GM21529 (cell line): ENCODE results near the gene IL1A.

Source experiments
- ATAC-seq: cut with Tn5 transposase; IDR thresholded peaks from one replicate; pipeline ENCODE4 v1.9.1; 2021; ENCODE audit not compliant: unreplicated experiment

IL1A gene

DNA sequence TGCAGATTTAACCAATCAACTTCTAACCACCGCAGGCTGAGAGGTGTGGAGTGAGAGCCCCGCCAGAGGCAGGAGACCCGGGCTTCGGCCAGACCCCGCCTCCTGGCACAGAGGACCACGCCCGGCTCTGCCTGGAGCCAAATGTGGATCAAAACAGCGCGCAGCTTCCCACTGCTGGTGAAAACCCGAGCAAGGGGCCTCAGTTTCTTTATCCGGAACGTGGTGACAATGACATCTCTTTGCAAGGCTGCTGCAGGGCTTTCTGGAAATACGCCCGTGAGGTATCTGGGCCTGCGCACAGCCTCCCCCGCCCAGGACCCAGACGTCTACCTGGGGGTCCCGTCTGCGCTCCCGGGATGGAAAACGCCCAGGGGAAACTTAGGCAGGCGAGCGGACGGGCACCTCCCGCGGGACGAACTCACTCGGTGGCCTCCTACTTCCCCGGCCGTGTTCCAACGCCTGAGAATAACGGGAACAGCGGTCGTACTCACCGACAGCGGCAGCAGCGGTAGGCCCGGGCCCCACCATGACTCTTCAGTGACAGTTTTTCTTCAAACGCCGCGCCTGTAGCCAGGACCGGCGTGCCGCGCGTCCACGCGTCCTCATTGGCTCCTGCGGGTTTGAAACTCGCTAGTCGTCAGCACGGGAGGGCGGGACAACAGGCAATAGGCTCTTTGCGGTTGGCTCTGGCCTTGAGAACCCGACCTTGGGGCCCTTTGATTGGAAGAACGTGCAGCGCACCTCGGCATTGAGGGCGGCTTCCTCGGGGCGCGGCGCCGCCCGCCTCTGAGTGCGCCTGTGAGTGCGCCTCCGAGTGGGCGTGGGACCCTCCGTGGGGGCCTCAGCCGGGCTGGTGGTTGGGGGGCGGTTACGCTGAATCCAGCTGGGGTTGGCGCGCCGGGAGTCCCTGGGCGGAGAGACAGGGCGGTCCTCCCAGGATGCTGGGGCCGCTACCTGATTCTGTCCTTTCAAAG lies 19.9 kb downstream of the IL1A start, which contains the start of gene CKAP2L:
Gene CKAP2L (minus strand): TSS at position 539 of the 974 bp plus-strand sequence. CDS start 11 bp downstream, at position 528.
- ATAC-seq: peak; percentile 98

DNA sequence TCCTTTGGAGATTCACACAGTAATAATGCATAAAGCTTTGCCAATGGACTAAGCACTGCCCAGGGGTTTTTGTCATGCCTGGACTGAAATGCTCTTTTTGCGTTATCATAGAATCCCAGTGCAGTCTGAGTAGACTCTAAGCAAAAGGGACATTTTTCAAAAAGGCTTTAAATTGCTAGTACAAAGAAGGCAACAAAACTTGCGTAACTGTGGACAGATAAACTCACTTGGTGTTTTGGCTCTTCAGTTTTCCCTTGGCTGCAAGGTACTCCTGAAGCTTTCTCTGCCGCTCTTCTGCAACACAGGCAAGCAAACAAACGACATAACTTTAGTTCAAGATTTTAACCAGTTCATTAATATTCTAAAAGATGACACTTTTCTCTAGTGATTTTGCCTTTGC lies 22.0 kb downstream of the IL1A start:
- ATAC-seq: no peak

DNA sequence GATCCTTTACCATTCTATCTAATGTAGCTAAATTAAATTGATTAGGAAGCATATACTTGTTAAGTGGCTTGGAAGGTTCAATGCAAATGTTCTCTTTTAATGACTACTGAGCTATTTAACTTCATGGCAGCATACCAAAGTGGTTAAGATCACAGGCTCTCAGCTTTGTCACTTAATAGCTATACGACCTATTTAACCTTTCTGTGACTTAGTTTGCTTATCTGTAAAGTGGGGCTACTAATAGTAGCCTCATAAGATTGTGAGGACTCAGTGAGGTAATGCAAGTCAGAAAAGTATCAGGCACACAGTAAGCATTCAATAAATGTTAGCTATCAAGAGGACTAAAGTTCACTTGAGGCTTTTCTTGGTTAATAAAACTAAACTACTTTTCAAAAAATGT lies 24.1 kb downstream of the IL1A start:
- ATAC-seq: no peak

DNA sequence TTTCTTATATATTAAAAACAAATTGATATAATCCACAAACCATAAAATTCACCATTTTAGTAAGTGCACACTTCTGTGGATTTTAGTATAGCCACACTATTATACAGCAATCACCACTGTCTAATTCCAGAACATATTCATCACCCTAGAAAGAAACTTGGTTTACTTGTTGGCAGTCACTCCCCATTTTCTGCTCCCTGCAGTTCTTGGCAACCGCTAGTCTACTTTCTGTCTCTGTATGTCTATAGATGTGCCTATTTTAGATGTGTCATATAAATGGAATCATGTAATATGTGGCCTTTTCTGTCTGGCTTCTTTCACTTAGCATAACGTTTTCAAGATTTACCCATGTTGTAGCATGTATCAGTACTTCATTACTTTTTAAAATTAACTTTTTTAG lies 25.6 kb downstream of the IL1A start:
- ATAC-seq: no peak

DNA sequence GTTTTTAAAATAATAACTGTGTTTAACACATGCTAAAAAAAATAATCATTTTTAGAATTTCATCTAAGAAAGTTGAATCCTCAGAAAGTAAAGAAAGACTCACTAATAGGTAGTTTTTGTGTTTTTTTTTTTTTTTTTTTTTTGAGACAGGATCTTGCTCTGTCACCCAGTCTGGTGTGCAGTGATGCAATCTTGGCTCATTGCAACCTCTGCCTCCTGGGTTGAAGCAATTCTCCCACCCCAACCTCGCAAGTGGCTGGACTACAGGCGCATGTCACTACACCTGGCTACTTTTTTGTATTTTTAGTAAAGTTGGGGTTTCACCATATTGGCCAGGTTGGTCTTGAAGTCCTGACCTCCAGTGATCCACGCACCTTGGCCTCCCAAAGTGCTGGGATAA lies 27.0 kb downstream of the IL1A start:
- no peak for ATAC-seq

DNA sequence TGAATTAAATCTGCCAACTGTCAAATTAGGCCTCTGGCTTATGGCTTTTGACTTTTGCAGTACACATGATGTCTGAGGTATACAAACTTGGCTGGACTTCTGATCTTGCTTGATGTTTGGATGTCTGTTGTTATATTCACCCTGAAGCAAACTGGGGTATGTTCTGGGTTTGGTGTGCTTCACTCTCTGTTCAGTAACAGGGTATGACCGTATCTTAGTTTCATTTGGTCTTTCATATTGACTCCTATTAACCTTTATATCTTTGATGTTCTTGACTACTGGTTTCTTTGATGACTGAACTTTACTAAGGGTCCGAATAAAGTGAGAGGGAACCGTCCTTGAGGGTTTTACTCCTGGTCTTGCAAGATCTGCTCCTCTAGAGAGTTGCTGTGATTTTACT lies 28.1 kb downstream of the IL1A start:
- ATAC-seq: no peak

DNA sequence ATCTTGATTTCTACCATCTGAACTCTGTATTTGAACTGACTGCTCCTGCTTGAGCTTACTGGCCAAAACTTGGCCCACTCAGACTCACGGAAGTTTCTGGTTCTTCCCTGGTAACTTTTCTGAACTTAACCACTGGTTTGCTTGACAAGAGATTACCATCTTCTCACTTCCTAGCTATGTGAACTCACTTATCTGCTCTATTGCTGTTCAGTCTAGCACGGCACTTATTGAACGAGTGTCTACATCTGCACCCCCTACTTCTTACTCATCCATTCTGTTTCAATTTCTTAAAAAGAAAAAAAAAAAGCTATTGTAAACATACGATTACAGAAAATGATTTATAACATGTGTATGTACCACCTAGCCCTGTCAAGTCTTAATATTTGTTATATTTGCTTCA lies 28.8 kb downstream of the IL1A start:
- ATAC-seq: no peak

DNA sequence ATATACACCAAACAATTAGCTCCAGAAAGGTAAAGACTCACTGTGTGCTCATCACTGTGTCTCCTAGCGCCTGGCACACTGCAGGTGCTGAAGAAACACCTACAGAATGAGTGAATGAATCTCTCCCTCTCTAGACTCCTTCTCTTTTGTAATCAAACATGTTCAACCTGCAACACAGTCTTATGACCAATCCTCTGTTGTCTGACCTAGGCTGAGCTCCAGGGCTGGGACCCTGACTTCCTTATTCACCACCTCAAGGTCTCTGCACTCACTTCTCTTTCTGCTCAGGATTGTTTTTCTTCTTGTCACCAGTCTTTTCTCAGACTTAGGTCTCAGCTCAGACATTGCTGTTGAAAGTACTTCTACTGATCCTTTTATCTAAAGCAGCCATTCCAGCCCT lies 29.7 kb downstream of the IL1A start:
- ATAC-seq: no peak

DNA sequence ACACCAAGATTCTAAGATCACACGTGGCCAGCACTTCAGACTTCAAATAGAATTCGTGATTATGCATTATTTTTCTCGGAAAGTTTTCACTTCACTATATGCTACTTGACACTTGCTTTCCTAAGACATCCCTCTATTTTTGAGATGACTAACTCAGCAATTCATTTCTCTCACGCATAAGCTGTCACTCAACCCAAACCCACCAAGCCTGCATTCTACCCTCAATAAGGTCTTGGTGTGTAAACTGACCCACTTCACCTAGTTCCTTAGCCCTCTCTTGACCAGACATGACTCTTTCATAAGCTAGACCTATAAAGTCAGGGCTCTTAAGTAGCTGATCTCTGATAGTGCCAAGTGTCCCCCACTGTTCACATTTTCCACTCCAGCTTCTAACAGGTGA lies 31.6 kb downstream of the IL1A start:
- no peak for ATAC-seq

DNA sequence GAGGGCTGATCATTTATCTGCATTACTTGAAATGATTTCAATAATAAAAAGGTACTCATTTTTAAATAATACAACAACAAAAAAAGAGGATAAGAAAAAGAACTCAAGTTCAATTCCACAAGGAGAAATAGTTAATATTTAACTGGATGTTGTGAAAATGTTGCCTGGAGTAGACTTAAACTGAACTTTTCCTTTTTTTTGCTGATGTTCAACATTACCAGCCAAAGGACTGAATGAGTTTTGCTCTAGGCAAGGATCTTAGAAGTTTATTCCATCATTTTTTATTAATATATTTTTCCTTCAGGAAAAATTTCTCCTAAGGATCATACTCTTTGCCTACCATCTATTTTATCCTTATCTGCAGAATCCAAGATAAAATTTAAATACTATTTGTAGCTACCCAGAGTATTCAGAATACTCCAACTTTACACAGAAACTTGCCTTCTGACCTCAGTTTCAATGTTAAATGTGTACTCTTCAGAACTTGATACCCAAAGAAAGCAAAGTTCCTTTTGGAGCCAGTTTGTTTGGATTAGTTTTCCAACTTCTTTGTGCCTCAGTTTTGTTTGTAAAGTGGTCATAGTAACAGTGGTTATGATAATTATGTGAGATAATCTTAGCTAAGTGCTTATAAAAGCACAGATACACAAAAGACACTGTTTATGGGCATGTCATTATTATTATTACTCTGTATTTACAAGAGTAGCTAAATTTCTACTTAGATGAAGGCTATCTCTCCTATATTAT lies 32.7 kb downstream of the IL1A start:
- ATAC-seq: no peak

DNA sequence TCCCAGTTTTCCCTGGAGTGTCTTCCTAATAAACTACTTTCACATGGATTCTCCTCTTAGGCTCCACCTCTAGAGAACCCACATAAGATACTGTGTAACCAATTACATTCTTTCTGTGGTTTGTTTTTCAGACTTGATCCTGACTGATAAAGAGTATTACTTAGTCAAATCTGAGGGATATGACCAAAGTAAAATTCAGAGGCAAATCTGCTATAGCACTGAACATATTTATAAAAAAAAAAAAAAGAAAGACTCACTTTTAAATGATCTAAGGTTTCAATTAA lies 33.8 kb downstream of the IL1A start:
- no peak for ATAC-seq

DNA sequence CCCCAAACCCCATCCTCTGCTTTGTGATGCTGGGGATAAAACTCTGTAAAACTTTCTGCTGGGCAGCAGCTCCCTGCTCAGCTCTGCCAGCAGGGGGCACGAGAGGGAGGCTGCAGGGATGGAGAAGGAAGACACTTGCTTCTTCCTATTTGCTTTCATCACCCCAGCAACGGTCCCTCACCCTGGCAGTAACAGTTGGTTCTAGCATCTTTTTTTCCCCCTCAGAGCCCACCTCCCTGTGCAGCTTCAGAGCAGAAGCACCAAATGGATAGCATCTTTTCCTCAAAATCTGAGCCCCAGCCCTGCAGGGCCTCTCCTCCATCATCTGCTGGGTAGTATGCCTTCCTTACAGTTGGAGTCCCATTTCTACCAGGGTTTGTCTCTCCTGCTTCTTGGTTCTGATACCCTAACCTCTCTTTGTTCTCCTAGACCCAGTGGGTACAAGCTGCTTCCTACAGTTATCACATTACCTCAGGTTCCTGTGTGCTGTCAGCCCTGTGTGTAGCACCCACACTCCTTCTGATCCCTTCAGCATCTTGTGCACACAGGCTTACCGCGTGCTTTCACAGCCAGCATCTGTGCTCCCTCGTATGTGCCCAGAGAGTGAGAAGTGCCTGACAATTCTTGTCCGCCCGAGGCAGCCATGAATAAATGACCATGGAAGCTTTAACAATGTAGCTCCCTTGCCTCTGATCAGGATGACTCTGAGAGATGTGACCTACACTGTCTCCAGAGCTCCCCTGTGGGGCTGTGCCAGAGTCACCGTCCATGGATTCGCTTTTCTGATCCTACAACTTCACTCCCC lies 34.3 kb downstream of the IL1A start:
- ATAC-seq: peak; percentile 81

DNA sequence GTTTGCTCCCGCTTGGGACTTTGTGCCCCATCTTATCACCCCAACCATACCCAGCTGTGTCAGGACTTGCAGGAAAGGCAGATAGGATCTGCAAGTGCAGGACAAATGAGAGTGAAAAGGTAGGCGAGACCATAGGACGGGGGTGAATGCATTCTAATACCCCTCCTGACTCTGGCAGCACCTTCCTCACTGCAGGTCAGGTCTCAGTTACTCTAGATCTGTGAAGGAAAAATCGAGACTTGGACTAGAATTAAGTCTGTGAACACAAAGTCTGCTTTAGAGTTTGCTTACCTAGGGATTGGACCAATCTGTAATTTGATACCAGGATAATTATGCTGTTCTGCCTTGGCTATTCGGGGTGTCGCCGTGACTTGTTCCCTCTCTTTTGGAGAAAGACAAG lies 43.8 kb downstream of the IL1A start:
- ATAC-seq: no peak

DNA sequence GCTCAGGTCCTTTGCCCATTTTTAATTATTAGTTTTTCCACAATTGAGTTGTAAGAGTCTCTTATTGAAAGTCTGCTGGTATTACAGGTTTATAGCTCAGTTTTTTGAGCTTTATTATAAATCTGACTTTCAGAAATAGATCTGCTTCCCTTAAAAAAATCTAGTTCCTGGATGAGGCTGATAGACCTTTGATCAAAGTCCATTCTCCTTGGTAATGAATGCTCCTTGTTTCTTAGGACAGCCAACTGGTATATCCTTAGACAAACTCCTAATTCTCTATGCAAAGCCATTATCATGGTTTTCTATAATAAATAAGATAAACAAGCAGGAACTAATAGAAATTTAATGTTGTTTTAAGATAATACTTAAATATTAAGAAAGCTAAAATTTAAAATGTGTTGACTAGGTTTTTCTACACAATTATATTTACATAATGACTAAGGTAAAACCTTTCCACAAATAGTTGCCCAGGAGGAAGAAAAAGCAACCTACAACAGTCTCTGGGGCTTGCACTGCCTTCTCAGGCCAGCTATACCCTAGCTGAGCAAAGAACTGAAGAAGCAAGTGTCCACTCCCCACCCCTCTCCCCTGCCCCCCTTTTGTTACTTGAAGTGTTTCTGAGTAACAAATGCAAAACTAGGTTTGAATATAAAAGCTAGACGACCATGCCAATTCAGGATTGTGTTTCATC lies 46.6 kb downstream of the IL1A start:
- ATAC-seq: no peak

DNA sequence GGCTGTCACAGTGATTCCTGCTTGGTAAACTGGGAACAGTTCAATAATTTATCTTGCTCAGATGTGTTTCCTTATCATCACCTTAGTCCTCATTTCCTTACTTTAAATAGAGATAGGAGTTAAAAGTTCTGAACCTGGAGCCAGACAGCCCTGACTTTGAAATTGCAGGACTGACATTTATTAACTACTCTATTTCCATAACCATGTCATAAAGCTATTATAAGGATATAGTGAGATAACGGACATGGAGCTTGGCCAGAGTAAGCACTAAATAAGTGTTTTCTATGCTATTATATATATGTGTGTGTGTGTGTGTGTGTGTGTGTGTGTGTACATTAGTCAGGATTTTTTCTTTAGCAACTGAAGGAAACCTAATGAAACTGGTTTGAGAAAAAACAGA lies 50.4 kb downstream of the IL1A start:
- ATAC-seq: no peak

DNA sequence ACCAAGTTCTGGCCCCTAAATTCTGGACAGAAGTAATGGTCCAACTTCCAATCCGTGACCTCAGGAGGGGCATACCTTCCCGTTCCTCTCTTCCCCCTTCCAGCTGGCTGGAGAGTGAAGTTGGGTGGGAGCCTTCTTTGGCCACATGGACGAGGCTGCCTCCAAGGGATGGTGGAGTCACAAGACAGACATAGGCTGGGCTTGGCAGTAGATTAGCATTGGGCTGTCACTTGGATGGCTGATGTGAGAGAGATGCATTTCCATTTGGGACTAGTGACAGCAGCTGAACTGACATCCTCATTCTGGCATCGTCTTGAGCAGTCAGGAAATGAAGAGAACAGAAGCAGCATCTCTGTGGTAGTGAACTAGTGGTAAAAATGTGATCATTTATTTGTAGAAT lies 50.8 kb downstream of the IL1A start:
- ATAC-seq: no peak

DNA sequence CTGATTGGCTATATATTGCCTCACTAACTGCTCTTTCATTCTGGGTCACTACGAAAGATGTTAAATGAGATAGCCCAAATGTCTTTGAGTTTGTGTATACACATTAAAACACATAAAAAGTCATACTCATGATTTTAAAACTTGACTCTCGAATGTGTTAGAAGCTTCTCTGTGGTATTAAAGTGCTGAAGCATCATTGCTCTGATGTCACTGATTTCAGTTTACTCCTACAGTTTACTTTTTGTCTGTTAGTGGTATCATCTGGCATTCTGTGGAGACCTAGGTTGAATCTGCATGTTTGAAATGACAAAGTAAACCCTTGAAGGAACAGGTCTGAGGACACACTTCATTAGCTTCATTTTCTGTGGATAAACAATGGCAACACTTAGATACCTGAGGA lies 52.8 kb downstream of the IL1A start:
- no peak for ATAC-seq

DNA sequence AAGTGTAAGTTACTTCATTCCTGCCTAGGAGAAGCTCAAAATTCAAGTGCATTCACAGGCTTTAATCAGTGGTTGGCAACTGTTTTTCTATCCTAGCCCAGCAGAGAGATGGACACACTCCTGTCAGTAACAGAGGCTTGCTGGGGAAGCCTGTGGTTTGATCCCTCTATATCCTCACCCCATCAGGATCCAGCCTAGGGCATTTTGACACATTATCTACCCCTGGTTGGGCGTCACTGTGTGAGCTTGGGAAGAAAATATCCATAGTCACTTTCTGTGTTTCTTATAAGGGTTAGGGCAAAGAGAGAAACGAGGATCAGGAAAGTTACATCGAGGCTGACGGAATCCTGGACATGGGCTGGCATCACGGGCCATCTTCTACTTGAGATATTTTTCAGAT lies 53.5 kb downstream of the IL1A start:
- no peak for ATAC-seq

DNA sequence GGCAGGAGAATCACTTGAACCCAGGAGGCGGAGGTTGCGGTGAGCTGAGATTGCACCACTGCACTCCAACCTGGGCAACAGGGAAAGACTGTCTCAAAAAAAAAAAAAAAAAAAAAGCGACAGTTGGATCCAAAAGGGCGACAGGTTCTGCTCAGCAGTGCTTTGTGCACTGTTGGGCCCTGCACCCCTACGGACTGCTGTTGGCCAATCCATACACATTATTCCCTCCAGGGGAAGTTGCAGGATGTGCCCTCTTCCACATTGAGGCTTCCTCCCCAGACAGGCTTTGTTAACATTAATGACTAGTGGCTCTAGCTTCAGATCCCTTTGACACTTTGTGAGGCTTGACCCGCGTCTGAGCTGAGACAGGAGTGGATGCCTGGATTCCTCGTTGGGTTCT lies 54.1 kb downstream of the IL1A start:
- no peak for ATAC-seq

DNA sequence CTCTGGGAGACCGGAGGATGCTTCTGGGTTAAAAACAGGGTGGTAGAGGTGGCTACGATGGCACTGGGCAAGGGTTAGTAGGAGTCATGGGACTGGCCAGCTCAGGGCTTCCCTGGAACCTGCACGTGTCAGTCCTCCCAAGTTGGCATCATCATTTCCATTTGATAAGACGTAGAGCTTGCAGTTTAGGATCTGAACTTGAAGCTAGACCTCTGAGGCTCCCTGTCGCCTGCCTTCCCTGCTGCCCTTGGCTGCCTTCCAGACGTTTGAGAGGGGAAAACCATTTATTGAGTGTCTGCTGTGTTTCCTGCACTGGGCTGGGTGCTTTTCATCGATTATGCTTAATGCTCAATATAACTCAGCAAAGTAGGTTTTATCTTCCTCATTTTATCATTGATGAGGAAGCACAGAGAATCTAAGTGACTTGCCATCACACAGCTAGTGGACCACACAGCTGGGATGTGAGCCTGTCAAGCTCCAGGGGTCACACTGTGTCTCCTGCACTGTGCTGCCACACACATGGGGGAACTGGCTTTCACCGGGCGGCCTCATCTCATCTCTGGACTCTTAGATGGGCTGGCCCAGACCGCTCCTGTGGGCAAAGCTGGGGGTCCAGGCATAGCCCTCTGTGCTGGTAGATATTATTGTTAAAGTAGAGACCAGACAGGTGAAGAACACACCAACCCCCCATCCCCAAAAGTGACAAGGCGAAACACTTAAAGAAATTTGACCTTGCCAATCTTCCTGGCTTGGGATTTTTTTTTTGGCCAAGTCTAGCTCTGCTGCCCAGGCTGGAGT lies 55.7 kb downstream of the IL1A start:
- no peak for ATAC-seq
